Occipital lobe (tissue), 2 donors: ENCODE data around the gene GRM8. TPM values are rescaled to one million over a fixed set of nuclear protein-coding genes. Genes with fewer than 3 reads are reported as not detected.

Experiments
- DNase-seq: peaks from one replicate; lab custom pipeline; 2025; lab: John Stamatoyannopoulos, UW
- total RNA-seq: library from RNA; depleted of rRNA; stranded (reverse); fragments of >200 nt; gene quantifications from one replicate; pipeline ENCODE4 v1.2.3, GENCODE V29; 2014

The GRM8 gene
- total RNA-seq, 1 donor from 2014 or later, result 3.7 TPM

- no peak for DNase-seq
Measured at GRCh38 chr7:126818393-126819196, 434.1 kb downstream of the GRM8 start.

GRCh38 chr7:126809188-126809587 lies 443.6 kb downstream of the GRM8 start:
- no peak for DNase-seq

- DNase-seq, result no peak
Measured at GRCh38 chr7:126806614-126807013, 446.1 kb downstream of the GRM8 start.

- DNase-seq, result no peak
Measured at GRCh38 chr7:126805351-126805750, 447.4 kb downstream of the GRM8 start.

GRCh38 chr7:126804604-126805003 lies 448.1 kb downstream of the GRM8 start:
- no peak for DNase-seq

- DNase-seq, result no peak
Measured at GRCh38 chr7:126803990-126804389, 448.8 kb downstream of the GRM8 start.

GRCh38 chr7:126803060-126803665 lies 449.6 kb downstream of the GRM8 start:
- DNase-seq, result no peak

- no peak for DNase-seq
Measured at GRCh38 chr7:126801733-126802132, 451.0 kb downstream of the GRM8 start.

- DNase-seq, result no peak
Measured at GRCh38 chr7:126799541-126799940, 453.2 kb downstream of the GRM8 start.

- DNase-seq, result no peak
Measured at GRCh38 chr7:126792521-126792920, 460.2 kb downstream of the GRM8 start.

- DNase-seq, result no peak
Measured at GRCh38 chr7:126791306-126791705, 461.4 kb downstream of the GRM8 start.

- no peak for DNase-seq
Measured at GRCh38 chr7:126790763-126791162, 462.0 kb downstream of the GRM8 start.

GRCh38 chr7:126783613-126784012 lies 469.1 kb downstream of the GRM8 start:
- no peak for DNase-seq

GRCh38 chr7:126780993-126781392 lies 471.7 kb downstream of the GRM8 start:
- DNase-seq, result no peak

- no peak for DNase-seq
Measured at GRCh38 chr7:126778101-126778500, 474.6 kb downstream of the GRM8 start.

GRCh38 chr7:126776498-126776897 lies 476.2 kb downstream of the GRM8 start:
- DNase-seq, result no peak

GRCh38 chr7:126774077-126774476 lies 478.7 kb downstream of the GRM8 start:
- no peak for DNase-seq

GRCh38 chr7:126768836-126769235 lies 483.9 kb downstream of the GRM8 start:
- DNase-seq, result no peak

- no peak for DNase-seq
Measured at GRCh38 chr7:126760914-126761577, 491.7 kb downstream of the GRM8 start.

GRCh38 chr7:126755381-126755780 lies 497.4 kb downstream of the GRM8 start:
- DNase-seq, result no peak

GRCh38 chr7:126750207-126750911 lies 502.4 kb downstream of the GRM8 start:
- no peak for DNase-seq

GRCh38 chr7:126728967-126729366 lies 523.8 kb downstream of the GRM8 start:
- DNase-seq, result no peak
